Lower leg skin (tissue), 3 donors: Measurements from ENCODE around the gene CFAP119.

Source experiments
- POLR2A ChIP-seq, 2 donors: fragments of 450-650 bp; IDR thresholded peaks; one replicate each; pipeline ENCODE4 v1.6.1; 2016 to 2017; ENCODE audit warnings: antibody characterized with exemption in 2 of 2, mild to moderate bottlenecking in 1 of 2, moderate library complexity in 1 of 2
- TF ChIP-seq, protein P1 (sequence below), 3 donors: fragments of 450-650 bp; IDR thresholded peaks; one replicate each; pipeline ENCODE4 v1.5.1; 2016; ENCODE audit warnings: antibody characterized with exemption in 3 of 3, mild to moderate bottlenecking in 3 of 3, moderate library complexity in 2 of 3

- TF ChIP-seq, protein P1, sequence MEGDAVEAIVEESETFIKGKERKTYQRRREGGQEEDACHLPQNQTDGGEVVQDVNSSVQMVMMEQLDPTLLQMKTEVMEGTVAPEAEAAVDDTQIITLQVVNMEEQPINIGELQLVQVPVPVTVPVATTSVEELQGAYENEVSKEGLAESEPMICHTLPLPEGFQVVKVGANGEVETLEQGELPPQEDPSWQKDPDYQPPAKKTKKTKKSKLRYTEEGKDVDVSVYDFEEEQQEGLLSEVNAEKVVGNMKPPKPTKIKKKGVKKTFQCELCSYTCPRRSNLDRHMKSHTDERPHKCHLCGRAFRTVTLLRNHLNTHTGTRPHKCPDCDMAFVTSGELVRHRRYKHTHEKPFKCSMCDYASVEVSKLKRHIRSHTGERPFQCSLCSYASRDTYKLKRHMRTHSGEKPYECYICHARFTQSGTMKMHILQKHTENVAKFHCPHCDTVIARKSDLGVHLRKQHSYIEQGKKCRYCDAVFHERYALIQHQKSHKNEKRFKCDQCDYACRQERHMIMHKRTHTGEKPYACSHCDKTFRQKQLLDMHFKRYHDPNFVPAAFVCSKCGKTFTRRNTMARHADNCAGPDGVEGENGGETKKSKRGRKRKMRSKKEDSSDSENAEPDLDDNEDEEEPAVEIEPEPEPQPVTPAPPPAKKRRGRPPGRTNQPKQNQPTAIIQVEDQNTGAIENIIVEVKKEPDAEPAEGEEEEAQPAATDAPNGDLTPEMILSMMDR (IDR thresholded peaks at IDR 0.05): no peak
- TF ChIP-seq POLR2A (IDR thresholded peaks at IDR 0.05): no peak
These were observed 3.1 kb upstream of the CFAP119 start for GRCh38 chr16:30764816-30765465.
